PFSK-1 (cell line): Measurements from ENCODE around the gene TAPBP.

Experiments
- POLR2AphosphoS5 ChIP-seq: IDR thresholded peaks from 2 replicates; pipeline ENCODE4 v1.6.1; 2012; ENCODE audit warnings: low read depth, mild to moderate bottlenecking, control low read depth, low read length, moderate library complexity
- REST ChIP-seq, 2 experiments: IDR thresholded peaks; 2 replicates each; pipeline versions ENCODE4 v1.6.1 to v1.8.0; 2011 to 2012; ENCODE audit warnings: low read depth in 2 of 2, low read length in 2 of 2, control low read depth in 1 of 2, inconsistent platforms in 1 of 2, mild to moderate bottlenecking in 1 of 2, moderate library complexity in 1 of 2; ENCODE audit not compliant: insufficient read depth in 1 of 2
- SIN3A ChIP-seq: IDR thresholded peaks from 2 replicates; pipeline ENCODE4 v1.6.1; 2012; ENCODE audit warnings: mild to moderate bottlenecking, low read length, moderate library complexity, borderline replicate concordance; ENCODE audit not compliant: insufficient read depth
- TAF1 ChIP-seq: IDR thresholded peaks from 2 replicates; pipeline ENCODE4 v1.6.1; 2012; ENCODE audit warnings: low read length, control low read depth, borderline replicate concordance; ENCODE audit not compliant: insufficient read depth

DNA sequence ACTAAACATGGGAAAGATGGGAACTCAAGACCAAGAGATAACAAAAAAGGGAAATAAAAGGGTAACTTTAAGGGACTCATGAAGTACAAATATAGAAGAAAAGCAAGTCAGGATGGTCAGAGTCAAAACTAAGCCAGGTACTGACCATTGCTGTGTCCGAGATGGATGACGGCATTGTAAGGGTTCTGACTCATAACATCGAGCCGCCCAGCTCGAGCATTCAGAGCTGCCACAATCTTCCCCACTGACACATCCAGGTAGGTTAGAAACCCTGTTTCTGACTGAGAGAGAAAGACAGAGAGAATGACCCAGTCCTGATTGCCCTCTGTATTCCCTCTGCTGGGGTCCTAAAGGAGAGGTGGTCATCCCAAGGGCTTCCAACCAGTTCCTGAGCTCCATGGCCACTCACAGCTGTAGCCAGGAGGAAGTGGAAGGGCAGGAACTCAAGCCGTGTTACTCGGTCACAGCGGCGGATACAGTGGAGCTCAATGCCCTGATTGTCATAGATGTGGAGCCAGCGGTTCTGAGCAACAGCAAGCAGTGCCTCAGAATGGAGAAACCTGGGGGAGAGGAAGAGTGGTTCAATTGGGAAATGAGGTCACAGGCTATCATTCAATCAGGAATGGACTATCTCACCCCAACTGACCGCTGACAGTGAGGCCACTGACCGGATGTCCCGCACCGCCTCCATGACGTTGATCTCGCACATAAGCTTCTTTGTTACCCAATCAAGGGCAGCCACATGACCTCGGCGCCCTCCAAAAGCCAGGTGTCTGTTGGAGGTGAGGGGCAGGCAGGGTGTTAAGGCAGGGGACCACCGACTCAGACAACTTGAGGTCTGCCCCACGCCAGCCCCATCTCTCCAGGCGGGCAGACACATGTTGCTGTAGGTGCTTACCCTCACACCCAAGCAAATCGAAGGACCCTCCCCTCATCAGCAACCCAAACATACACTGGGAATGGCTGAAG is 26.6 kb downstream of the TAPBP start:
- TF ChIP-seq POLR2AphosphoS5 (no peak), SIN3A (no peak), REST (IDR thresholded peaks at IDR 0.05; ENCODE audit: insufficient read depth in 1 of 2, low read depth in 2 of 2, low read length in 2 of 2) (no peak), TAF1 (no peak)
